Activated effector memory CD4-positive, alpha-beta T cell treated with anti-CD3 and anti-CD28 coated beads, Interleukin-2, amount 50 U/mL, for 16 hours (primary cell): ENCODE measurements around the gene NDUFB2.

Experiments used
- DNase-seq: peaks from one replicate; pipeline ENCODE4 v3.0.0-alpha.2; 2020

NDUFB2 gene

GRCh38 chr7:140673063-140673773 is 23.3 kb upstream of the NDUFB2 start:
- peak; percentile 87 for DNase-seq

DNA sequence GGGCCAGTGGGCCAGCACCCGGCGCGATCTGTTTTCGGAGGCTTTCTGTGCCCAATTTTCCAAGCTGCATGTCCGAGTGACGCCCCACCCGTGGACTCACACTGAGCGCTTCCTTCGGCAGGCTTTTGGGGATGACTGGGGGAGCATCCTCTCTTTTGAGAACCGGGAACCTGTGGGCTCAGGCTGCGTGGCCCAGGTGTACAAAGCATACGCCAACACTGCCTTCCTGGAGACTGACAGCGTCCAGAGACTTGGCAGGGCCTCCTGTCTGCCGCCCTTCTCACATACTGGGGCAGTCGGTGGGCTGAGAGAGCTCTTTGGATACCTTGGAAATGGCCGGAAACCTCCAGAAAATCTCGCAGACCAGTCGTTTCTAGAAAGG is 22.7 kb upstream of the NDUFB2 start:
- DNase-seq, result no peak

- peak; percentile 52 for DNase-seq
These were observed 22.1 kb upstream of the NDUFB2 start for GRCh38 chr7:140674356-140674800.

GRCh38 chr7:140674899-140675701 is 21.4 kb upstream of the NDUFB2 start:
- DNase-seq, result peak; percentile 57

DNA sequence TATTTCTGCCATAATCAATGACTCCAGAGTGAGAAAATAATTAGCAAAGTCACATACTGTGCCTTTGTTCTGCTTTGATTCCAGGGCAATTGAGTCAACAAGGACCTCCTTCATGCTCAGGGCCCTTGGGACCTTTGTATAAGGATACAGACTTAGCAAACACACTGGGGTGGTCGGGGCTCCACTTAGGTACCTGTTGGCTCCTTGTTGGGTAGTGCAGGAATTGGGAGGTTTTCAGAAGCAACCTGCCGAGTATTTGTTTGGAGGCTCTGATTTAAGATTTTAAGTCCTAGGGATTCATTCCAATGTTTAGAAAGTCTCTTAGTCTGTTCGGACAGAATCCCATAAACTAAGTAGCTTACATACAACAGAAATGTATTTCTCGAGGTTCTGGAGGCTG is 20.8 kb upstream of the NDUFB2 start:
- DNase-seq, result peak; percentile 34

DNA sequence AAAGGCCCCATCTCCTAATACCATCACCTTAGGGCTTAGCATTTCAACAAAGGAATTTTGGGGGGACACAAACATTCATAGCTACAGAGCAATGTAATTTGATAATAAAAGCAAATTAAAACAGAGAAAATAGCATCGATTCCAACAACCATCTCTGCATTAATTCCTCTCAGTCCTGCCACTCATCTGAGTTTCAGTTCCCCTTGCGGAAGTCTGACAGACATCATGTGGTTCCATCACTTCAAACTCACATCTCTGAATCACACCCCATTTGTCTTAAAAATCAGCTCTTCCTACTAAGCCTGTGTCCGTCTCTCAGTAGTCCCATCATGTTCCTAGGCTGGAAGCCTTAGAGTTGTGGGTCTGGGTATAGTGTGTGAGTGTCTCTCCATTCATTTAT is 20.2 kb upstream of the NDUFB2 start:
- no peak for DNase-seq

- DNase-seq, result peak; percentile 46
These were observed 19.6 kb upstream of the NDUFB2 start for GRCh38 chr7:140676956-140677355.

- DNase-seq, result no peak
These were observed 19.0 kb upstream of the NDUFB2 start for GRCh38 chr7:140677496-140677895.

DNA sequence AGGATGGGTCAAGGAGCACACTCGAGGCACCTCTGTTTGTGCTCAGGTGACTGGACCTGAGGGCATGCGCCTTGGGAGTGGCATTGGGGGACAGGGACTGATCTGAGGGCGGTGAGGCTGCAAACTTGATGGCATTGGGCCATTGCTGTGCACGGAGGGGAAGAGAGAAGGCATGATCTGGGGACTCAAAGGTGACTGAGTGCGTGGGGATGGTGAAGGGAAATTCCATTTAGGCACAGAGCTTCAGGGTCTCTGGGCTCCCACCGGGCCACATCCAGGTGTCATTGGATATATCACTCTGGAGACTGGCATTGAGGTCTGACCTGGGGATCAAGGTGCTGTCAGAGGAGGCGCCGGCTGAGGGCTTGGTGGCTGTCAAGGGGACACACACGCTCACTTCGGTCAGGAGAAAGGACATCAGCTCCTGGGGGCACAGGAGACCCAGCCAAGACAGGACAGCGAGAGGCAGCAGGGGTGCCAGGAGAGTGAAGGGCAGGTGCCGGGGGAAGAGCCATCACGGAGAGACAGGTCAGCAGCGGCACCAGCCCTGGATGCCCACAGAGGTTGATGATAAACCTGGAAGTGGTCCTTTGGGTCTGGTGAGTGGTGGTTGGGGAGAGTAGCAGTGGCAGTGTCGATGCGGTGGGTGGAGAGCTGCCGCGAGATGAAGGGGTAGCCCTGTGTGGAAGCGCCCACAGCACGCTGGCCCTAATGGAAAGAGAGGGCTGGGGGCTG is 18.3 kb upstream of the NDUFB2 start:
- peak; percentile 51 for DNase-seq

DNA sequence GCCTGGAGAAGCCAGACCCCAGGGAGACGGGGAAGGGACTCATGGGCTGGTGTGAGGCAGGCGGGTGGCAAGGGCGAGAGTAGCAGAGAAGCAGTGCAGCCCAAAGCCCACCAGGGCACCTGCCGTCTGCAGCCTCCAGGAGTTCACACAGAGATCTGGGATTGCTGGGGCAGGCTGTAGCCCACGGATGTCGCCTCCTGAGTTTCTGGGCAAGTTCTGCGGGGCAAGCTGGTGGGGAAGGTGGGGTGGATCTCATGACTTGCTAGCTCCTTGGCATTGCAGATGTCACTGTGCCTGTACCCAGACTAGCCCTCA is 17.7 kb upstream of the NDUFB2 start:
- peak; percentile 47 for DNase-seq

- DNase-seq, result peak; percentile 56
These were observed 17.3 kb upstream of the NDUFB2 start for GRCh38 chr7:140679186-140679585.

DNA sequence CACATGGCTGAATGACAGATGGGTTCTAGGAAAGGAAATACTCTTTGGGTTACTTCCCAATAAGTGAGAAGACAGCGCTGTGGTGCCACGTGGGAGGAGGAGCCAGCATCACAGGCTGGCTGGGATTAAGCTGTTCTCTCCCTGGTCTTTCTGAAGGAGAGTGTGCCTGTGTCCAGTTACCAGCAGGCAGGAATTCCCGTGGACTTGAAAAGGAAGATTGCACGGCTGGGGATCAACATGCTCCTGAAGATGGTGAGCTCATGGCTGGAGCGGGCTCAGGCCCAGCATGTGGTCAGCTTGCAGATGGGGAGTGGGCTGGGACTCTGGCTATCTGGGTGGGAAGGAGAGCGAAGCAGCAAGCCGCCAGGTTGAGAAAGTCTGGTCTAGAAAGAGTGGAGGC is 15.6 kb upstream of the NDUFB2 start:
- peak; percentile 43 for DNase-seq

- peak; percentile 8 for DNase-seq
These were observed 14.7 kb upstream of the NDUFB2 start for GRCh38 chr7:140681766-140682165.

DNA sequence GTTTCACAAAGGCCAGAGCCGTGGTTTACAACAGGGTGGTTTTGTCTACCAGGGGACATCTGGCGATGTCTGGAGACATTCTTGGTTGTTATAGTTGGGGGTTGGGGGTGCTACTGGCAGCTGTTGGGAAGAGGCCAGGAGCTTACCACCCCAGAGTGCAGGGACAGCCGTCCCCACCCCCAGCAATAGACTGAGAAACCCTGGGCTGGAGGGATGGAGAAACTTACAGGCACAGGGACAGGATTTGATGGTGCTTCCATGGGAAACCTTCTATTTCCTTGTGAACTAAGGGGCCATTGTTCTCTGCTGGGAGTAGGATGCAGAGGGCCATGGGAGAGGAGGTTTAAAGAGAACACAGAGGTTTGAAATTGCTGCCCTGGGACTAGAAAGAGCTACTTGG is 12.9 kb upstream of the NDUFB2 start:
- peak; percentile 27 for DNase-seq

DNA sequence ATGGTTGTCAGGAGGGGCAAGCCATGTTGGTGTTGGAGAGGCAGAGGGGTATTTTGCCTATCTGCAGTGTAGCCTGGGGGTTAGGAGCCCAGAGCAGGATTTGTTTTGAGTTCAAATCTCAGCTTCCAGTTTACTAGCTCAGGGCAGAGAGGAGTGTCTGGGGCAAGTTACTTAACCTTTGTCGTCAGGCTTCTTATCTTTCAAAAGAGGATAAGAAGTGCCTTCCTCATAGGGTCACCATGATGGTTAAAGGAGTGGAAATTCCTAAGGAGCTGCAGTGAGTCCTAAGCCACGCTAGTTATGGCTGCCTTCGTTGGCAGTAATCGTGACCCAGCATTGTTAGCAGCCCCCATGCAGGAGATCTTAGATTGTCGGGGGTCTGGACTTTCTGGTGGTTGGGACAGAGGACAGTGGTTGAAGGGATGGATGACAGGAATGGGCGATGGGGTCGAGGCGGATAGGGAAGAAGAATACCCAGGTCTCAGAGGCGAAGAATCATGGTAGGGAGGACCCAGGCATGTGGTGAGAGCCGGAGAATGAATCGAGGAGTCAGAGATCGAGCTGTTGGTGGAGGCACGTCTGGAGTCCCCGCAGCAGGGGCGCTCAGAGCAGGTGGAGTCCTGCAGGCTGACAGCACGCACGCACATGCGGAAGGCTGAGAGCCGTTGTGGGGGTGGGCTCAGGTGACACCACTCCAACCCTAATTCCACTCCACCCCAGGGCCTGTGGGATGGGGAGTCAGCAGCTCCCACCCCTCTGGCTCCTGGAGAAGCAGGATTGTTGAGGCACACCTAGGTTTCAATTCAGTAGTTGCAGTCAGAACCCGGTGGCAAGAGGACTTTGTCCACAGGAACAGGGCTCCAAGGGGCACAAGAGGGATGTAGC is 12.2 kb upstream of the NDUFB2 start:
- peak; percentile 56 for DNase-seq

DNA sequence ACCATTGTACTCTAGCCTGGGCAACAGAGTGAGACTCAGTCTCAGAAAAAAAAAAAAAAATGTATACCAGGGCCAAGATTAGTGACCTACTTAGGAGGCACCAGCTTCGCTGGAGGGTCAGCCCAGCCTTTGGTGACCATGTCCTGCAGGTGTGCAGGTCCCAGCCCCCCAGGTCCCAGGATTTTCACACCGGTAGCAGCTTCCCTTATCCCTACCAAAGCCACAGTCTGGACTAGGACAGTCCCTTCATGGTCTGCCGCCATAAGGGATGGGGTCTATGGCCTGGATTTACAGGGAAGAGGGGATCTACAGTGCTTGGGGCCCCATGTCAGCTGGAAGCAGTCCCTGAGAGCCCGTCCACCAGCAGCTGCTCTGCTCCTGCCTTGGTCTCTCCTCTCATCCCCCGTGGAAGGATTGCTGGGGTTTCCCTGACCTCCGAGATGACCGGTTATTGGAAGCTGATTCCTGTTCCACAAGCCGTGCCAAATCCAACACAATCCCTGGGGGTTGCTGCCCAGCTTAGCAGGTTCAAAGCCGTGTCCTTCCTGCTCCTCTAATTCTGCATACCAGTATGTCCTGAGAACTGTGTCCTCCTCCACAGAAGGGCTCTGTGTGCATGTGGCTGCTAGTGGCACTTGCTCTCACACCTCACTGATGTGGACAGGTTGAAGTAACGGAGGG is 11.0 kb upstream of the NDUFB2 start:
- DNase-seq, result no peak

GRCh38 chr7:140686921-140687320 is 9.6 kb upstream of the NDUFB2 start:
- no peak for DNase-seq

GRCh38 chr7:140688341-140688740 is 8.2 kb upstream of the NDUFB2 start:
- DNase-seq, result peak; percentile 50

DNA sequence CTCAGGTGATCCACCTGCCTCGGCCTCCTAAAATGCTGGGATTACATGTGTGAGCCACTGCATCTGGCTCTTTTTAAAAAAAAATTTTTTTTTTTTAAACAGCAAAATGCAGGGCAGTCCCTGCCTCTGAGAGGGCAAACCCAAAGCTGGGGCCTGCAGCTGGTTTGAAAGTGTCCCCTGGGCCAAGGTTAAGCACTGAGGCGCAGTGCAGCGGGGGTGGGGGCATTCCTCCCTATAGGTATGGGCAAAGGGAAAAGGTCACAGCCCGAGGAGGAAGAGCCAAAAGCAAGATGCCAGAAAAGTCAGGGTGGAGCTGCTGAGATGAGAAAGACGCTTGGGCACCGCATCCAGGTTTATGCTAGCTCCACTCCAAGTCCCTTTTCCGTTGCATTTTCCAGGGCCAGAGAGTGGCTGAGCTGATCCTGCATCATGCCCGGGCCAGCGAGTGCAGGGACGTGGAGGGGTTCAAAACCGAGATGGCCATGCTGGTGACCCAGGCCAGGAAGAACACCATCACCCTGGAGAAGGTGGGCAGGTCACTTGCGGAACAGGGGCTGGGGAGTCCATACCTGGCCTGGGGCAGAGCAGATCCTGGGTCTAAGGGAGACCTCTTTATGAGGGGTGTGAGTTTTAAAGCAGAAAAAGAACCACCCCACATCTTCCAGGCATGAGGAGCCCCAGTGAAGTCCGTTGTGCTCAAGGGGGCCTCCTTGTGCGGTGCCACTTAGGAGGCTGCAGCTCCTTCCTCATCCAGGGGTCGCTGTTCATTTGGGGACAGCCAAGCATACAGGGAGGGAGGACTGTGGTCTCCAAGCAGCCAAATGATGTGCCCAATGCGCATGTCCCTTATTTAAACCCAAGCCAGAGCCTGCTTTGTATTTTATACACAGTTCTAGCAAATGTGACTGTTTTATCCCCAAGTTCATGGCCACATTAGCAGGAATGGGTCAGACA is 7.0 kb upstream of the NDUFB2 start:
- peak; percentile 47 for DNase-seq

- no peak for DNase-seq
These were observed 5.0 kb upstream of the NDUFB2 start for GRCh38 chr7:140691376-140692045.
